GM12873 (cell line): ENCODE results near the gene PPFIA1.

Experiments used
- TF ChIP-seq, protein P1 (sequence below): IDR thresholded peaks from 2 replicates; pipeline ENCODE4 v1.5.1; 2012; ENCODE audit warnings: low read depth, mild to moderate bottlenecking, moderate library complexity, low read length, control low read depth; ENCODE audit not compliant: insufficient read depth; ENCODE audit errors: missing control alignments

The PPFIA1 gene

DNA sequence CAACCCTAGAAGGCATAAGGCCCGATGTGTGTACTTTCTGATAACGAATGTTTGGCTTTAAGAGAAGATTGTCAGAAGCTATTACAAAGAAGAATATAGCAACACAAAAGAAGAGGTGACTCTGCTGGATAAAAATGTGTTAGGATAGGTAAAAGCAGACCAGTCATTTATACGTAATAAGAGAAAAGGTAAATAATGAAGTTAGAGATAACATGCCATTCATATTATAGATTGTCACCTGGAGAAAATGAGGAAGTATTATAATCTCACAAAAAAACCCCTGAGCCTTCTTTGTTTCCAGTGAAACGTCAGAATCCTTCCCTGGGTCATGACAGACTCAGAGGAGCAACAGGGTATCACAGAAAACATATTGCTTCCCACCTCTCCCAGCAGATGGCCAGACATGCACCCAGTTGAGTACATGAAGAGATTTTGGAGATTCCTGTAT is 36.1 kb downstream of the PPFIA1 start:
- TF ChIP-seq, protein P1, sequence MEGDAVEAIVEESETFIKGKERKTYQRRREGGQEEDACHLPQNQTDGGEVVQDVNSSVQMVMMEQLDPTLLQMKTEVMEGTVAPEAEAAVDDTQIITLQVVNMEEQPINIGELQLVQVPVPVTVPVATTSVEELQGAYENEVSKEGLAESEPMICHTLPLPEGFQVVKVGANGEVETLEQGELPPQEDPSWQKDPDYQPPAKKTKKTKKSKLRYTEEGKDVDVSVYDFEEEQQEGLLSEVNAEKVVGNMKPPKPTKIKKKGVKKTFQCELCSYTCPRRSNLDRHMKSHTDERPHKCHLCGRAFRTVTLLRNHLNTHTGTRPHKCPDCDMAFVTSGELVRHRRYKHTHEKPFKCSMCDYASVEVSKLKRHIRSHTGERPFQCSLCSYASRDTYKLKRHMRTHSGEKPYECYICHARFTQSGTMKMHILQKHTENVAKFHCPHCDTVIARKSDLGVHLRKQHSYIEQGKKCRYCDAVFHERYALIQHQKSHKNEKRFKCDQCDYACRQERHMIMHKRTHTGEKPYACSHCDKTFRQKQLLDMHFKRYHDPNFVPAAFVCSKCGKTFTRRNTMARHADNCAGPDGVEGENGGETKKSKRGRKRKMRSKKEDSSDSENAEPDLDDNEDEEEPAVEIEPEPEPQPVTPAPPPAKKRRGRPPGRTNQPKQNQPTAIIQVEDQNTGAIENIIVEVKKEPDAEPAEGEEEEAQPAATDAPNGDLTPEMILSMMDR, result no peak

DNA sequence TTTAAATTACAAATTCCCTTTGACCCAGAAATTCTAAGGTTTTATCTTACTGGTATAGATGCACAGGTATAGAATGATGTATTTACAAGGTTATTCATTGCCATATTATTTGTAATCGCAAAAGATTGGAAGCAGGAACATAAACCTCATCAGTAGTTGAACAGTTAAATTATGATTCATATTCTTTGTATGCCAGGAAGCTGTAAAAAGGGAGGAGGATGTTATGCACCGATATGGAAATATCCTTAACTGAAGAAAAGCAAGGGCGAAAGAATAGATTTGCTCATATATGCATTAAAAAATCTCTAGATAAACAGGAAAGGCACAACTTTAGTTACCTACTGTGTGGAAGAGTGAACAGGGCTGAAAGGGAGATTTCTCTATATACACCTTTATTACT is 36.7 kb downstream of the PPFIA1 start:
- TF ChIP-seq, protein P1, result no peak

- TF ChIP-seq, protein P1, result no peak
These were observed 41.1 kb downstream of the PPFIA1 start for GRCh38 chr11:70311616-70312015.

DNA sequence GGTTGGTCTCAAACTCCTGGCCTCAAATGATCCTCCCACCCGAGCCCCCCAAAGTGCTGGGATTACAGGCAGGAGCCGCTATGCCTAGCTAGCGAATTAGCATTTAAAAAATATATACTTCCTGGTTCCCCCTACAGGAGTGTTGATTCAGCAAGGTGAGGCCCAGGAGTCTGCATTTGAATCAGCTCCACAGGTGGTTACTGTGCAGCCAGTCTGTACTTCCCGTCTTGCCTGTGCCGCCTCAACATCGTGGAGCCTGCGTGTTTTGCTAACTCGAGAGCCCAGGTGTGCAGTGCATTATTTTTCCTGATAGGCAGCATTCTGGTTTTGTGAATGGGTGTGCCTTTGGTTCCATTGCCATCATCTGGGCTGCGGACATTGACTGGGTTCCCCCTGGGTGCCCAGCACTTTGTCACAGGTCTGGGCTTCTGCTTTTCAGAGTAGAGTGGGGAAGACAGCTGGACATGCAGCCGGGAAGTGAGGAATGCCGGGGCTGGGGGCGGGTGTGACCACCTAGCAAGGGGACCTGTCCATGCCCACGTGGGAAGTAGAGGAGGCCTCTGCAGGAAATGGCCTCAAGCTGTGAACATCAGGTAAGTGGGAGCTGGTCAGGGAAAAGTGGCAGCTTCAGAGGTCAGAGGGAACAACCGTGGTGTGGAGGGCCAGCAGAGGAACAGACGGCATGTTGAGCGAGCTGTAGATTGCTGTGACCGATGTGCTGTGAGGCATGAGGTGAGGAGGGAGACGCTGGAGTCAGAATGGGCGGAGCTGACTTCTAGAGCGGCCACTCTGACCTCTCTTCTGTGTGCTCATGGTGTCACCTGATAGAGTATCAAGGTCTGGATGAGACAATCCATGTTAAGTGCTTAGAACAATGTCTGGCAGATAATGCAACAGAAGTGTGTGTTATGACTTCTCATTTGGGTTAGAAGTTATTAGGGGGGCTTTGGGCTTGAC is 42.2 kb downstream of the PPFIA1 start:
- TF ChIP-seq, protein P1, result no peak

GRCh38 chr11:70313945-70314344 is 43.5 kb downstream of the PPFIA1 start:
- TF ChIP-seq, protein P1, result no peak

DNA sequence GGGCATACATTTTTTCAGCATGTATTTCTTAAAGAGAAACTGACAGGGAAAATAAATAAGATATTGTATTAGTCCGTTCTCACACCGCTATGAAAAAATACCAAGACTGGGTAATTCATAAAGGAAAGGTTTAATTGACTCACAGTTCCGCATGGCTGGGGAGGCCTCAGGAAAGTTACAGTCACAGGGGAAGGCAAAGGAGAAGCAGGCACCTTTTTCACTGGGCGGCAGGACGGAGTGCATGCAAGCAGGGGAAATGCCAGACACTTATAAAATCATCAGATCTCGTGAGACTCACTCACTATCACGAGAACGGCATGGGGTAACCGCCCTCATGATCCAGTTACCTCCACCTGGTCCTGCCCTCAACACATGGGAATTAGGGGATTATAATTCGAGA is 44.2 kb downstream of the PPFIA1 start:
- TF ChIP-seq, protein P1, result no peak

- TF ChIP-seq, protein P1, result no peak
These were observed 45.2 kb downstream of the PPFIA1 start for GRCh38 chr11:70315716-70316115.
